HepG2 (cell line): Measurements from ENCODE around the gene TFCP2L1. TPM values are rescaled to one million over a fixed set of nuclear protein-coding genes. Genes with fewer than 3 reads are reported as not detected.

ENCODE experiments used
- ATAC-seq: fragments of 200-7000 bp; cut with Tn5 transposase; 3 replicates; pipeline ENCODE4 v1.9.1; 2020; ENCODE audit warnings: mild to moderate bottlenecking, moderate library complexity
- BruUV-seq: library from RNA; stranded (reverse); fragments of 400-500 nt; replicated peaks from 2 replicates; lab custom pipeline; 2021; lab: Mats Ljungman, UMichigan
- CTCF ChIA-PET: fragments of 300-600 bp; formaldehyde crosslinking; extraction: SDS; loops from one replicate; lab custom pipeline; 2021; ENCODE audit warnings: low total read pairs, inconsistent platforms, low intra/inter-chr PET ratio; lab: Yijun Ruan, JAX
- POLR2A ChIA-PET: fragments of 350-600 bp; sonication (Branson Sonifier 250); formaldehyde crosslinking; loops from one replicate; lab custom pipeline; 2020; ENCODE audit warnings: antibody characterized with exemption, inconsistent platforms; lab: Yijun Ruan, JAX
- DNase-seq: peaks from one replicate; pipeline ENCODE4 v3.0.0-alpha.2; 2015; ENCODE audit warnings: low spot score
- FAIRE-seq: peaks from 3 replicates; lab custom pipeline; 2011; peaks lifted over from hg19 to GRCh38; lab: Jason Lieb, UNC
- H2AFZ ChIP-seq: one replicate; pipeline ENCODE4 v1.6.1; 2011; ENCODE audit warnings: low read length, inconsistent platforms
- H3K27ac ChIP-seq: fragments of 300-600 bp; 3 replicates; pipeline ENCODE4 v1.8.0; 2011; ENCODE audit warnings: mixed run types, mild to moderate bottlenecking, mixed read lengths, low read length, inconsistent platforms; ENCODE audit not compliant: insufficient read depth; ENCODE audit errors: extremely low read length
- H3K27me3 ChIP-seq, 2 experiments: fragments of 200-600 bp in 1 of 2; 2 replicates in 1 of 2; 3 replicates in 1 of 2; pipeline versions ENCODE4 v1.6.0 to v1.8.0; 2011; ENCODE audit warnings: low read length in 2 of 2, mild to moderate bottlenecking in 2 of 2, moderate library complexity in 2 of 2, inconsistent platforms in 1 of 2; ENCODE audit not compliant: insufficient read depth in 2 of 2, control insufficient read depth in 1 of 2
- H3K36me3 ChIP-seq, 2 experiments: fragments of 200-600 bp in 1 of 2; replicated peaks in 1 of 2; 2 replicates in 1 of 2; 3 replicates in 1 of 2; pipeline versions ENCODE4 v1.5.1 to v1.8.0; 2011; ENCODE audit warnings: low read length in 2 of 2, inconsistent platforms in 1 of 2; ENCODE audit not compliant: insufficient read depth in 2 of 2, control insufficient read depth in 1 of 2
- H3K4me1 ChIP-seq: 2 replicates; pipeline ENCODE4 v1.5.1; 2012; ENCODE audit warnings: low read length, inconsistent platforms; ENCODE audit not compliant: insufficient read depth
- H3K4me2 ChIP-seq: 2 replicates; pipeline ENCODE4 v1.6.0; 2011; ENCODE audit warnings: low read depth, low read length, inconsistent platforms
- H3K4me3 ChIP-seq, 3 experiments: fragments of 200-600 bp in 1 of 3; sonication (generic), shearing (Covaris generic) in 1 of 3; replicated peaks in 1 of 3; 2 replicates each; pipeline ENCODE4 v1.5.1; 2011 to 2016; ENCODE audit warnings: low read length in 3 of 3, inconsistent platforms in 2 of 3, low read depth in 2 of 3, mild to moderate bottlenecking in 2 of 3, control low read depth in 1 of 3, mixed read lengths in 1 of 3; ENCODE audit not compliant: insufficient read depth in 1 of 3
- H3K79me2 ChIP-seq: one replicate; pipeline ENCODE4 v1.6.1; 2011; ENCODE audit warnings: low read length, inconsistent platforms; ENCODE audit not compliant: insufficient read depth
- H3K9ac ChIP-seq: 2 replicates; pipeline ENCODE4 v1.6.0; 2011; ENCODE audit warnings: mild to moderate bottlenecking, low read depth, low read length, inconsistent platforms; ENCODE audit not compliant: insufficient read depth
- H3K9me3 ChIP-seq: 2 replicates; pipeline ENCODE4 v1.5.1; 2012; ENCODE audit warnings: mild to moderate bottlenecking, low read length
- H4K20me1 ChIP-seq: 2 replicates; pipeline ENCODE4 v1.6.0; 2011; ENCODE audit warnings: inconsistent platforms, mild to moderate bottlenecking, low read length, moderate library complexity; ENCODE audit not compliant: insufficient read depth
- CENPX ChIP-seq: sonication (generic); formaldehyde crosslinking; IDR thresholded peaks from 2 replicates; pipeline ENCODE4 v1.9.0; 2021; ENCODE audit warnings: mild to moderate bottlenecking, missing genetic modification reagents, moderate library complexity
- HOXA7 ChIP-seq: sonication (generic); formaldehyde crosslinking; IDR thresholded peaks from 2 replicates; pipeline ENCODE4 v1.8.1; 2022; ENCODE audit warnings: mild to moderate bottlenecking, missing genetic modification reagents, moderate library complexity
- MIER3 ChIP-seq: IDR thresholded peaks from 2 replicates; pipeline ENCODE4 v1.6.1; 2016; ENCODE audit warnings: missing compliant biosample characterization, borderline replicate concordance
- SCMH1 ChIP-seq: sonication (generic); formaldehyde crosslinking; IDR thresholded peaks from 2 replicates; pipeline ENCODE4 v1.9.0; 2021; ENCODE audit warnings: missing genetic modification reagents, mild to moderate bottlenecking, borderline replicate concordance
- ZNF251 ChIP-seq: sonication (generic); formaldehyde crosslinking; IDR thresholded peaks from 2 replicates; pipeline ENCODE4 v1.9.0; 2021; ENCODE audit warnings: mild to moderate bottlenecking, missing genetic modification reagents
- WGBS: methylation state at CpG from one replicate; pipeline ENCODE4 v1.1.6; 2017; ENCODE audit warnings: low lambda C conversion rate; 5-methylcytosine and 5-hydroxymethylcytosine counted together
- in situ Hi-C: cut with HindIII; loops from 2 replicates; pipeline ENCODE4 v1.10.0; 2017; ENCODE audit warnings: low pct_unique_long_range_greater_than_20kb; ENCODE audit not compliant: extremely low pct_ligation_motif_present
- intact Hi-C: fragments of 100-400 bp; cut with micrococcal nuclease; formaldehyde crosslinking; loops from one replicate; pipeline ENCODE4 v1.10.0; 2022; ENCODE audit not compliant: unreplicated experiment
- polyA plus RNA-seq, 8 experiments: library from polyadenylated mRNA; depleted of rRNA in 3 of 8; stranded (reverse) in 7 of 8; unstranded in 1 of 8; fragments of >200 nt; fragmentation: Illumina TruSeq in 4 of 8; extraction: Trizol in 4 of 8; gene quantifications; 2 replicates each; pipeline versions ENCODE4 v1.2.1 to v1.2.3, GENCODE V29; 2011 to 2016; ENCODE audit warnings: low read depth in 4 of 8, missing spikeins in 1 of 8, mixed read lengths in 1 of 8; ENCODE audit not compliant: insufficient read depth in 1 of 8
- total RNA-seq, 5 experiments: library from RNA; depleted of rRNA; stranded (reverse); fragments of >200 nt; fragmentation: Illumina TruSeq; extraction: Trizol; gene quantifications; 2 replicates each; pipeline ENCODE4 v1.2.3, GENCODE V29; 2016; ENCODE audit warnings: low read depth in 1 of 5
- TF ChIP-seq, protein P1 (sequence below): sonication (generic); formaldehyde crosslinking; IDR thresholded peaks from 2 replicates; pipeline ENCODE4 v1.8.0; 2022; ENCODE audit warnings: low read depth, missing genetic modification reagents
- TF ChIP-seq, protein P2 (sequence below): IDR thresholded peaks from 2 replicates; pipeline ENCODE4 v1.6.1; 2016
- TF ChIP-seq, protein P3 (sequence below): sonication (generic); formaldehyde crosslinking; IDR thresholded peaks from 2 replicates; pipeline ENCODE4 v1.4.0; 2020; ENCODE audit warnings: mild to moderate bottlenecking, missing genetic modification reagents

The TFCP2L1 gene
- total and polyA plus RNA-seq, 2 of the 13 experiments (the other 11 are each of a cell fraction or from before 2014, with no cell fraction given), result under 0.01 TPM; not detected in 1

DNA sequence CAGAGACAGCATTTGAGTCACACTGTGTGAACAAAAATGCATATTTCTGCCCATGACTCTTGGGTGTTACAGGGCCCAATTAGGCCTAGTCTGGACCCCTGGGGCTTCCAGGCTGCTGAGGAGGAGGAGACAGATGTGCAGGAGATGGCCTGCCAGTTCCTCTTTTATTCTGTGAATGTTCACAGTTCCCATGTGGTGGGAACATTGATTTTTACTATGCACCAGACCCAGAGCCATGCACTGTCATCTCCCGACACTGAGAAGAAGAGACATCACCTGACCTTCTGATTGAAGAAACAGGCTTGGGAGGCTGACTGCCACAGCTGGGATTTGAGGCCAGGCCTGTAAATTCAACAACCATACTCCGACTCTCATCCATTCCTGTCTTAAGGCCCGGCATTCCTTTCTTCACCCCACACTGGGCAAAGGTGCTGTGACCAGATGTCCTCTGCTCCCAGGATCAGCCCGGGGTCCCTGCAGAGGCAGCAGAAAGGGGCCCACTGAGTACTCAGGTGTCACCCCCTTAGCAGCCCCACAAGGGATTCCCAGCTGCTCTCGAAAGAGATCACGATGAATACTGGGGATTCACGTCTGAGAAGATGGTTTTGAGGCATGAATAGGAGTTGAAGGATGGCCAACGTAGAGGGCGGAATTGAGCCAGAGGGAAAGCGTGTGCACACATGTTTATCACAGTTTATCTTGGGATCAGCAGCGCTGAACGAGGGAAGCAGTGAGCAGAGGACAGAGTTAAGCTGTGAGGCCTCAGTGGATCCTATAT lies 3.6 kb upstream of the TFCP2L1 start:
- H3K4me1 ChIP-seq, result 0 out of 2 replicates have a peak, but pooled peaks cover 9% of the 10 kb centered on the region
- 12% methylated on average over 12 of the region's 12 CpGs for WGBS
- no peaks in the 10 kb centered on the region for H3K9me3 ChIP-seq
- H3K4me2 ChIP-seq, result no peak overlapping the region
- no peak overlapping the region for H3K4me3 ChIP-seq
- TF ChIP-seq HOXA7 (CRISPR knock-in tag), result no peak
- no peak for TF ChIP-seq CENPX (CRISPR knock-in tag)
- TF ChIP-seq, protein P1, sequence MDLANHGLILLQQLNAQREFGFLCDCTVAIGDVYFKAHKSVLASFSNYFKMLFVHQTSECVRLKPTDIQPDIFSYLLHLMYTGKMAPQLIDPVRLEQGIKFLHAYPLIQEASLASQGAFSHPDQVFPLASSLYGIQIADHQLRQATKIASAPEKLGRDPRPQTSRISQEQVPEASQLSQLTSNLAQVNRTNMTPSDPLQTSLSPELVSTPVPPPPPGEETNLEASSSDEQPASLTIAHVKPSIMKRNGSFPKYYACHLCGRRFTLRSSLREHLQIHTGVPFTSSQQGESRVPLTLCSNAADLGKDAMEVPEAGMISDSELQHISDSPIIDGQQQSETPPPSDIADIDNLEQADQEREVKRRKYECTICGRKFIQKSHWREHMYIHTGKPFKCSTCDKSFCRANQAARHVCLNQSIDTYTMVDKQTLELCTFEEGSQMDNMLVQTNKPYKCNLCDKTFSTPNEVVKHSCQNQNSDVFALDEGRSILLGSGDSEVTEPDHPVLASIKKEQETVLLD (CRISPR knock-in tag), result no peak
- TF ChIP-seq ZNF251, result no peak
- TF ChIP-seq MIER3 (CRISPR knock-in tag), result no peak
- TF ChIP-seq, protein P2, sequence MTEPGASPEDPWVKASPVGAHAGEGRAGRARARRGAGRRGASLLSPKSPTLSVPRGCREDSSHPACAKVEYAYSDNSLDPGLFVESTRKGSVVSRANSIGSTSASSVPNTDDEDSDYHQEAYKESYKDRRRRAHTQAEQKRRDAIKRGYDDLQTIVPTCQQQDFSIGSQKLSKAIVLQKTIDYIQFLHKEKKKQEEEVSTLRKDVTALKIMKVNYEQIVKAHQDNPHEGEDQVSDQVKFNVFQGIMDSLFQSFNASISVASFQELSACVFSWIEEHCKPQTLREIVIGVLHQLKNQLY, result no peak
- no peak for TF ChIP-seq SCMH1 (CRISPR knock-in tag)
- TF ChIP-seq, protein P3, sequence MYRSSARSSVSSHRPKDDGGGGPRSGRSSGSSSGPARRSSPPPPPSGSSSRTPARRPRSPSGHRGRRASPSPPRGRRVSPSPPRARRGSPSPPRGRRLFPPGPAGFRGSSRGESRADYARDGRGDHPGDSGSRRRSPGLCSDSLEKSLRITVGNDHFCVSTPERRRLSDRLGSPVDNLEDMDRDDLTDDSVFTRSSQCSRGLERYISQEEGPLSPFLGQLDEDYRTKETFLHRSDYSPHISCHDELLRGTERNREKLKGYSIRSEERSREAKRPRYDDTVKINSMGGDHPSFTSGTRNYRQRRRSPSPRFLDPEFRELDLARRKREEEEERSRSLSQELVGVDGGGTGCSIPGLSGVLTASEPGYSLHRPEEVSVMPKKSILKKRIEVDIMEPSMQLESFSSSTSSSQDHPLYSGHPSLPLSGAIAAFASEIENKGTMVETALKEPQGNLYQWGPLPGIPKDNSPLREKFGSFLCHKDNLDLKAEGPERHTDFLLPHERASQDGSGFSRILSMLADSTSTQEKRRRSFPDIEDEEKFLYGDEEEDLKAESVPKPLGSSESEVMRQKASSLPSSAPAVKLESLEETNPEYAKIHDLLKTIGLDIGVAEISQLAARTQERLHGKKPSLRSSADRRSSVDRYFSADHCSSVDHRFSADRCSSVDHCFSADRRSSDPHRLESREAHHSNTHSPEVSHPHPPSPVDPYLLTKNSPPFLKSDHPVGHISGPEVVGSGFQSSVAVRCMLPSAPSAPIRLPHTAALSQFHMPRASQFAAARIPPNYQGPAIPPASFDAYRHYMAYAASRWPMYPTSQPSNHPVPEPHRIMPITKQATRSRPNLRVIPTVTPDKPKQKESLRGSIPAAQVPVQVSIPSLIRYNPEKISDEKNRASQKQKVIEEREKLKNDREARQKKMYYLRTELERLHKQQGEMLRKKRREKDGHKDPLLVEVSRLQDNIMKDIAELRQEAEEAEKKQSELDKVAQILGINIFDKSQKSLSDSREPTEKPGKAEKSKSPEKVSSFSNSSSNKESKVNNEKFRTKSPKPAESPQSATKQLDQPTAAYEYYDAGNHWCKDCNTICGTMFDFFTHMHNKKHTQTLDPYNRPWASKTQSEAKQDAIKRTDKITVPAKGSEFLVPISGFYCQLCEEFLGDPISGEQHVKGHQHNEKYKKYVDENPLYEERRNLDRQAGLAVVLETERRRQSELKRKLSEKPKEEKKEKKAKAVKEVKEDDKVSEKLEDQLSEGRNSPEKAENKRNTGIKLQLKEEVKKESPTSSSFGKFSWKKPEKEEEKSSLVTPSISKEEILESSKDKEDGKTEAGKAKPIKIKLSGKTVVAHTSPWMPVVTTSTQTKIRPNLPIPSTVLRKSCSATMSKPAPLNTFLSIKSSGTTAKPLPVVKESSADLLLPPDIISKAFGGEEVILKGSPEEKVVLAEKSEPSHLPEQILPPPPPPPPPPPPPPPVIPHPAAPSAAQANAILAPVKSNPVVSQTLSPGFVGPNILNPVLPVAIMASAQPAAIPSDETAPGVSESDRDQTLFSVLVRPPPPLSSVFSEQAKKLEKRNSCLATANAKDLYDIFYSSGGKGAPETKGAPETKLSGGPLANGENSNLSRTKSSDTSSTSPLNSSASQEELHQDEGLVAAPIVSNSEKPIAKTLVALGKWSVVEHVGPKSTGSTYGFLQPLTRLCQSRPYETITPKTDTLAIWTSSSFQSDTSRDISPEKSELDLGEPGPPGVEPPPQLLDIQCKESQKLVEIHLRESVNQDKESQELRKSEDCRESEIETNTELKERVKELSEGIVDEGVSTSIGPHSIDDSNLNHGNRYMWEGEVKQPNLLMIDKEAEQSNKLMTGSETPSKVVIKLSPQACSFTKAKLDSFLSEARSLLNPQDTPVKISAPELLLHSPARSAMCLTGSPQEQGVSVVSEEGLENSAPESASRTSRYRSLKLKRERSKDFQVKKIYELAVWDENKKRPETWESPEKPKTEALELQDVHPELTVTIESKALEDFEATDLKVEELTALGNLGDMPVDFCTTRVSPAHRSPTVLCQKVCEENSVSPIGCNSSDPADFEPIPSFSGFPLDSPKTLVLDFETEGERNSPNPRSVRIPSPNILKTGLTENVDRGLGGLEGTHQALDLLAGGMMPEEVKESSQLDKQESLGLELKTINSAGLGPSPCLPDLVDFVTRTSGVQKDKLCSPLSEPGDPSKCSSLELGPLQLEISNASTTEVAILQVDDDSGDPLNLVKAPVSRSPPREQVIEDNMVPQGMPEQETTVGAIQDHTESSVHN (CRISPR knock-in tag), result no peak
- no peak for DNase-seq
- ChIA-PET CTCF (no interaction called here), POLR2A (no interaction called here)
- H3K79me2 ChIP-seq, result no peaks in the 10 kb centered on the region
- H2AFZ ChIP-seq, result no peak overlapping the region
- FAIRE-seq, result no peak
- H4K20me1 ChIP-seq, result no peaks in the 10 kb centered on the region
- no peak overlapping the region for H3K27ac ChIP-seq
- H3K27me3 ChIP-seq, result peaks cover 16 to 75% of the 10 kb centered on the region in 2 experiments
- no peak for ATAC-seq
- in situ Hi-C loops (no loop called here), intact Hi-C loops (no loop called here)
- no peak overlapping the region for H3K9ac ChIP-seq
- BruUV-seq, result no TSS peak
- H3K36me3 ChIP-seq, result no peaks in the 10 kb centered on the region
